Spleen (tissue), 7 donors: ENCODE data around the gene LRRC51.

ENCODE experiments used
- POLR2A ChIP-seq, 3 donors: fragments of 450-650 bp; IDR thresholded peaks; one replicate each; pipeline ENCODE4 v1.5.1; 2017; ENCODE audit warnings: antibody characterized with exemption in 3 of 3, mild to moderate bottlenecking in 1 of 3
- POLR2AphosphoS5 ChIP-seq, 3 donors: sonication (generic); formaldehyde crosslinking; IDR thresholded peaks; one replicate each; pipeline ENCODE4 v1.5.1; 2017; ENCODE audit warnings: antibody characterized with exemption in 3 of 3
- TF ChIP-seq, protein P1 (sequence below), 11 experiments: fragments of 200-600 bp in 7 of 11; fragments of 450-650 bp in 4 of 11; sonication (generic) in 4 of 11; IDR thresholded peaks in 8 of 11; conservative IDR thresholded peaks in 3 of 11; 1 replicate in 7 of 11; 2 replicates in 4 of 11; pipeline versions ENCODE4 v1.4.0 to v1.8.0; 2016 to 2021; ENCODE audit warnings: antibody characterized with exemption in 11 of 11, inconsistent platforms in 4 of 11, mild to moderate bottlenecking in 1 of 11
- donor health status: DM: no; HTN: no; CAD: no; lungs with moderate emphysema.
- donor health status: DM: no; HTN: no; CAD: no.
- donor health status: DM: no; HTN: no; CAD: no.

DNA sequence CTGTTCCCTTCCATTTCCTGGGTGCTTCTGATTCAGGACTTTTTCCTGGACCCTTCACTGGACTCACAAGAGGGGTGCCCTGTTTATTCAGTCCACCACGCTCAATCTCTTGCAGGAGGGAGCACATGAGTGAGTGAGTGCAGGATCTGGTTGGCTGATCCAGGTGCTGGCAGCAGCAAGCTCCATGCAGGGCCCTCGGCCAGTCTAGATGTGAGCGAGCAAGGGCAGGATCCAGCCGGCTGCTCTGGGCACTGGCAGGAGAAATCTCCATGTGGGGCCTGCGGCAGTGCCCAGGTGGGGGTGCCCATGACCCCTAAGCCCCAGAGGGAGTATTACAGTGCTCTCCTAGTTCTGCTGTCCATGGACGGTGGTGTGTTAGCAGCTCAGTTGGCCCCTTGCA, 43.4 kb downstream of the LRRC51 start:
- TF ChIP-seq, protein P1, sequence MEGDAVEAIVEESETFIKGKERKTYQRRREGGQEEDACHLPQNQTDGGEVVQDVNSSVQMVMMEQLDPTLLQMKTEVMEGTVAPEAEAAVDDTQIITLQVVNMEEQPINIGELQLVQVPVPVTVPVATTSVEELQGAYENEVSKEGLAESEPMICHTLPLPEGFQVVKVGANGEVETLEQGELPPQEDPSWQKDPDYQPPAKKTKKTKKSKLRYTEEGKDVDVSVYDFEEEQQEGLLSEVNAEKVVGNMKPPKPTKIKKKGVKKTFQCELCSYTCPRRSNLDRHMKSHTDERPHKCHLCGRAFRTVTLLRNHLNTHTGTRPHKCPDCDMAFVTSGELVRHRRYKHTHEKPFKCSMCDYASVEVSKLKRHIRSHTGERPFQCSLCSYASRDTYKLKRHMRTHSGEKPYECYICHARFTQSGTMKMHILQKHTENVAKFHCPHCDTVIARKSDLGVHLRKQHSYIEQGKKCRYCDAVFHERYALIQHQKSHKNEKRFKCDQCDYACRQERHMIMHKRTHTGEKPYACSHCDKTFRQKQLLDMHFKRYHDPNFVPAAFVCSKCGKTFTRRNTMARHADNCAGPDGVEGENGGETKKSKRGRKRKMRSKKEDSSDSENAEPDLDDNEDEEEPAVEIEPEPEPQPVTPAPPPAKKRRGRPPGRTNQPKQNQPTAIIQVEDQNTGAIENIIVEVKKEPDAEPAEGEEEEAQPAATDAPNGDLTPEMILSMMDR (IDR thresholded peaks at IDR 0.05 in 8 of 11, conservative IDR thresholded peaks at IDR 0.05 in 3 of 11): no peak
- TF ChIP-seq POLR2AphosphoS5 (IDR thresholded peaks at IDR 0.05) (no peak), POLR2A (IDR thresholded peaks at IDR 0.05) (no peak)
